IMR-90 (cell line): Measurements from ENCODE around the gene CDH13. TPM values are rescaled to one million over a fixed set of nuclear protein-coding genes. Genes with fewer than 3 reads are reported as not detected.

Experiments used
- ATAC-seq: fragments of 200-7000 bp; cut with Tn5 transposase; 2 replicates; pipeline ENCODE4 v1.9.1; 2020; ENCODE audit warnings: low read depth, mild to moderate bottlenecking, moderate library complexity
- BruUV-seq: library from RNA; stranded (reverse); fragments of 400-500 nt; replicated peaks from 2 replicates; lab custom pipeline; 2021; lab: Mats Ljungman, UMichigan
- CTCF ChIA-PET: fragments of 300-600 bp; formaldehyde crosslinking; extraction: SDS; loops from one replicate; lab custom pipeline; 2021; ENCODE audit warnings: antibody characterized with exemption; lab: Yijun Ruan, JAX
- POLR2A ChIA-PET: fragments of 300-600 bp; sonication (Branson Sonifier 250); formaldehyde crosslinking; loops from one replicate; lab custom pipeline; 2022; ENCODE audit warnings: antibody characterized with exemption; ENCODE audit not compliant: unreplicated experiment; lab: Charles Lee
- DNase-seq: peaks from one replicate; pipeline ENCODE4 v3.0.0; 2013
- H2AFZ ChIP-seq: replicated peaks from 2 replicates; pipeline ENCODE3; 2013; ENCODE audit warnings: low read length, mild to moderate bottlenecking; ENCODE audit not compliant: poor library complexity
- H2AK5ac ChIP-seq: 2 replicates; pipeline ENCODE4 v1.6.1; 2013; ENCODE audit warnings: low read depth, low read length, inconsistent platforms
- H2AK9ac ChIP-seq: replicated peaks from 2 replicates; pipeline ENCODE3; 2013; ENCODE audit warnings: mild to moderate bottlenecking, low read depth, low read length, moderate library complexity; ENCODE audit not compliant: poor library complexity
- H2BK120ac ChIP-seq: 2 replicates; pipeline ENCODE4 v1.6.1; 2013; ENCODE audit warnings: low read depth, low read length, inconsistent platforms
- H2BK15ac ChIP-seq: 3 replicates; pipeline ENCODE4 v1.6.1; 2013; ENCODE audit warnings: low read depth, low read length, inconsistent platforms
- H2BK20ac ChIP-seq: 2 replicates; pipeline ENCODE4 v1.6.1; 2013; ENCODE audit warnings: low read depth, mild to moderate bottlenecking, inconsistent platforms, low read length, moderate library complexity
- H2BK5ac ChIP-seq: 2 replicates; pipeline ENCODE4 v1.6.1; 2013; ENCODE audit warnings: mild to moderate bottlenecking, low read depth, low read length, inconsistent platforms; ENCODE audit not compliant: poor library complexity, severe bottlenecking
- H3K14ac ChIP-seq: replicated peaks from 2 replicates; pipeline ENCODE4 v1.6.1; 2013; ENCODE audit warnings: low read depth, low read length, inconsistent platforms
- H3K18ac ChIP-seq: 2 replicates; pipeline ENCODE4 v1.6.1; 2013; ENCODE audit warnings: low read depth, low read length, control low read depth
- H3K23ac ChIP-seq: 2 replicates; pipeline ENCODE4 v1.6.1; 2013; ENCODE audit warnings: low read depth, low read length, inconsistent platforms
- H3K27ac ChIP-seq: 2 replicates; pipeline ENCODE4 v1.5.1; 2013; ENCODE audit warnings: mild to moderate bottlenecking, control low read depth, low read length; ENCODE audit not compliant: insufficient read depth
- H3K27me3 ChIP-seq: 2 replicates; pipeline ENCODE4 v1.6.1; 2013; ENCODE audit warnings: low read length; ENCODE audit not compliant: control insufficient read depth, insufficient read depth
- H3K36me3 ChIP-seq: 2 replicates; pipeline ENCODE4 v1.6.1; 2013; ENCODE audit warnings: low read length, mixed read lengths; ENCODE audit not compliant: control insufficient read depth, insufficient read depth
- H3K4ac ChIP-seq: 2 replicates; pipeline ENCODE4 v1.6.1; 2013; ENCODE audit warnings: low read depth, low read length, inconsistent platforms
- H3K4me1 ChIP-seq: 2 replicates; pipeline ENCODE4 v1.6.1; 2013; ENCODE audit warnings: low read length, mixed read lengths; ENCODE audit not compliant: control insufficient read depth, insufficient read depth
- H3K4me2 ChIP-seq: 2 replicates; pipeline ENCODE4 v1.6.1; 2013; ENCODE audit warnings: low read depth, mild to moderate bottlenecking, control low read depth, low read length, moderate library complexity
- H3K4me3 ChIP-seq: 2 replicates; pipeline ENCODE4 v1.5.1; 2013; ENCODE audit warnings: low read depth, mild to moderate bottlenecking, control low read depth, low read length, moderate library complexity; ENCODE audit not compliant: insufficient read depth
- H3K56ac ChIP-seq: 2 replicates; pipeline ENCODE4 v1.6.1; 2013; ENCODE audit warnings: low read length, inconsistent platforms; ENCODE audit not compliant: insufficient read depth; ENCODE audit errors: extremely low read depth
- H3K79me1 ChIP-seq, 2 experiments: 2 replicates each; pipeline ENCODE4 v1.6.1; 2013; ENCODE audit warnings: low read length in 2 of 2, inconsistent platforms in 1 of 2, low read depth in 1 of 2
- H3K9ac ChIP-seq: 2 replicates; pipeline ENCODE4 v1.6.1; 2013; ENCODE audit warnings: low read depth, low read length, control low read depth
- H3K9me1 ChIP-seq: 2 replicates; pipeline ENCODE4 v1.6.1; 2013; ENCODE audit warnings: low read length, inconsistent platforms; ENCODE audit not compliant: insufficient read depth
- H3K9me3 ChIP-seq: 2 replicates; pipeline ENCODE4 v1.6.1; 2013; ENCODE audit warnings: low read length; ENCODE audit not compliant: control insufficient read depth, insufficient read depth
- H4K20me1 ChIP-seq: 2 replicates; pipeline ENCODE4 v1.6.1; 2013; ENCODE audit warnings: low read length, inconsistent platforms; ENCODE audit not compliant: insufficient read depth
- H4K5ac ChIP-seq: 2 replicates; pipeline ENCODE4 v1.6.1; 2013; ENCODE audit warnings: mild to moderate bottlenecking, low read depth, low read length, control low read depth
- H4K8ac ChIP-seq, 2 experiments: 2 replicates each; pipeline ENCODE4 v1.6.1; 2013; ENCODE audit warnings: low read depth in 2 of 2, low read length in 2 of 2, control low read depth in 1 of 2, inconsistent platforms in 1 of 2
- H4K91ac ChIP-seq: 2 replicates; pipeline ENCODE4 v1.6.1; 2013; ENCODE audit warnings: low read depth, low read length, inconsistent platforms; ENCODE audit not compliant: insufficient read depth
- BHLHE40 ChIP-seq: fragments of 150-350 bp; IDR thresholded peaks from 2 replicates; pipeline ENCODE4 v1.6.1; 2016; ENCODE audit warnings: mild to moderate bottlenecking, low read depth, low read length
- CEBPB ChIP-seq: IDR thresholded peaks from 2 replicates; pipeline ENCODE4 v1.6.1; 2012; ENCODE audit warnings: low read depth, low read length, improper control_type of control experiment
- CHD1 ChIP-seq: IDR thresholded peaks from 2 replicates; pipeline ENCODE4 v1.6.1; 2012; ENCODE audit warnings: low read depth, low read length, improper control_type of control experiment
- MAFK ChIP-seq: IDR thresholded peaks from 2 replicates; pipeline ENCODE4 v1.6.1; 2012; ENCODE audit warnings: low read depth, low read length, improper control_type of control experiment
- MAZ ChIP-seq: IDR thresholded peaks from 2 replicates; pipeline ENCODE4 v1.6.1; 2012; ENCODE audit warnings: low read depth, mild to moderate bottlenecking, low read length, improper control_type of control experiment, moderate library complexity, borderline replicate concordance
- MXI1 ChIP-seq: IDR thresholded peaks from 2 replicates; pipeline ENCODE4 v1.6.1; 2012; ENCODE audit warnings: low read depth, mild to moderate bottlenecking, low read length, moderate library complexity, borderline replicate concordance
- NFE2L2 ChIP-seq: fragments of 150-350 bp; IDR thresholded peaks from 2 replicates; pipeline ENCODE4 v1.6.1; 2016; ENCODE audit warnings: low read depth, mild to moderate bottlenecking, low read length
- POLR2A ChIP-seq: IDR thresholded peaks from 2 replicates; pipeline ENCODE4 v1.6.1; 2012; ENCODE audit warnings: mild to moderate bottlenecking, low read depth, low read length
- RAD21 ChIP-seq: IDR thresholded peaks from 2 replicates; pipeline ENCODE4 v1.6.1; 2012; ENCODE audit warnings: low read length, improper control_type of control experiment
- RCOR1 ChIP-seq: IDR thresholded peaks from 2 replicates; pipeline ENCODE4 v1.6.1; 2012; ENCODE audit warnings: mild to moderate bottlenecking, low read length, improper control_type of control experiment; ENCODE audit not compliant: insufficient replicate concordance
- RFX5 ChIP-seq: IDR thresholded peaks from 2 replicates; pipeline ENCODE4 v1.8.0; 2012; ENCODE audit warnings: low read depth, mild to moderate bottlenecking, low read length, moderate library complexity
- SMC3 ChIP-seq: fragments of 150-350 bp; IDR thresholded peaks from 2 replicates; pipeline ENCODE4 v1.6.1; 2016; ENCODE audit warnings: low read depth, mild to moderate bottlenecking, antibody characterized with exemption, low read length, moderate library complexity
- whole genome bisulfite sequencing, 2 experiments: methylation state at CpG; one replicate each; pipeline versions ENCODE4 v1.1.5 to v1.1.7; 2013; ENCODE audit warnings: missing lambda C conversion rate in 2 of 2; ENCODE audit not compliant: insufficient read length in 1 of 2; ENCODE audit errors: extremely low coverage in 2 of 2; 5-methylcytosine and 5-hydroxymethylcytosine counted together
- dilution Hi-C: fragments of 300-500 bp; cut with HindIII; formaldehyde crosslinking; loops from one replicate; pipeline ENCODE4 v1.14.3; 2018; ENCODE audit warnings: low sequenced_read_pairs; ENCODE audit not compliant: unreplicated experiment
- in situ Hi-C: fragments of 300-500 bp; cut with MboI; formaldehyde crosslinking; loops from 3 replicates; pipeline ENCODE4 v1.14.3; 2019; ENCODE audit warnings: low sequenced_read_pairs, inconsistent platforms, mixed read lengths
- intact Hi-C: fragments of 100-400 bp; cut with micrococcal nuclease; formaldehyde crosslinking; loops from 2 replicates; pipeline ENCODE4 v1.10.0; 2022
- polyA plus RNA-seq, 3 experiments: library from polyadenylated mRNA; depleted of rRNA; stranded (reverse); fragments of >200 nt; gene quantifications; 2 replicates each; pipeline ENCODE4 v1.2.3, GENCODE V29; 2012; ENCODE audit warnings: low replicate concordance in 1 of 3
- total RNA-seq: library from RNA; depleted of rRNA; stranded (reverse); fragments of >200 nt; gene quantifications from 2 replicates; pipeline ENCODE4 v1.2.3, GENCODE V29; 2012
- TF ChIP-seq, protein P1 (sequence below): fragments of 150-350 bp; IDR thresholded peaks from 2 replicates; pipeline ENCODE4 v1.6.1; 2016; ENCODE audit warnings: low read depth, mild to moderate bottlenecking, low read length, moderate library complexity, borderline replicate concordance
- TF ChIP-seq, protein P2 (sequence below): conservative IDR thresholded peaks from 2 replicates; pipeline ENCODE4 v1.5.1; 2012; ENCODE audit warnings: mild to moderate bottlenecking, low read depth, low read length, improper control_type of control experiment
- TF ChIP-seq, protein P3 (sequence below): fragments of 150-350 bp; IDR thresholded peaks from 2 replicates; pipeline ENCODE4 v1.6.1; 2017; ENCODE audit warnings: mild to moderate bottlenecking, antibody characterized with exemption, low read length, low read depth

The CDH13 gene
- total and polyA plus RNA-seq, 2 of the 4 experiments (the other 2 are of a cell fraction) = 61.6 to 74.7 TPM

DNA sequence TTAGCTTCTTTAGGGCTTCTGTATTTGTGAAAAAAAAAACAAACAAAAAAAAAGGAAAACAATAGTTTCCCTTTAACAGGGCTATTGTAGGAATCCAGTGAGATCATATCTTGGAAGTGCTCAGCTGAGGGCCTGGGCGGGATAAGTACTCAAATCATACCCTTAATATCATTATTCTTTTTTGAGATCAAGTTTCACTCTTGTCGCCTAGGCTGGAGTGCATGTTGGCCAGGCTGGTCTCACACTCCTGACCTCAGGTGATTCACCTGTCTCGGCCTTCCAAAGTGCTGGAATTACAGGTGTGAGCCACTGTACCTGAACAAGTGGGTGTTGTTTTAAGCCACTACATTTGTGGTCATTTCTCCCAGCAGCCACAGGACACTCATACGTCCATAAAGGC, 87.0 kb downstream of the CDH13 start:
- Histone ChIP-seq H3K4me2 (no peak overlapping the region), H3K79me1 (peaks cover 3 to 33% of the 10 kb centered on the region in 2 experiments; a peak in 3 of 4 replicates), H2AK5ac (no peak overlapping the region), H4K8ac (no peak overlapping the region), H4K20me1 (no peaks in the 10 kb centered on the region; the same call in 1 of the 2 replicates), H3K9me1 (peaks cover 1% of the 10 kb centered on the region; the same call in 1 of the 2 replicates), H3K4ac (no peak overlapping the region), H2AFZ (no peak overlapping the region), H3K27me3 (no peaks in the 10 kb centered on the region), H3K27ac (no peak overlapping the region), H4K5ac (no peak overlapping the region), H2BK5ac (no peak overlapping the region), H3K4me1 (no peaks in the 10 kb centered on the region), H3K18ac (no peak overlapping the region), H2AK9ac (no peak overlapping the region), H2BK20ac (no peak overlapping the region), H4K91ac (no peak overlapping the region), H3K56ac (no peak overlapping the region), H3K9ac (no peak overlapping the region), H3K36me3 (no peaks in the 10 kb centered on the region; the same call in 1 of the 2 replicates), H3K14ac (no peak overlapping the region), H2BK15ac (no peak overlapping the region), H2BK120ac (no peak overlapping the region), H3K23ac (no peak overlapping the region), H3K4me3 (no peak overlapping the region), H3K9me3 (no peaks in the 10 kb centered on the region)
- dilution Hi-C loops = no loop called here
- 100% methylated on average over 2 of the region's 4 CpGs; no CpG with 5 or more reads in 1 of the 2 experiments for WGBS, 2 experiments
- ChIA-PET POLR2A (interaction anchor here (0.6 kb wide), 1 partner anchor 448 kb away, joined by 4 read pairs; no protein-coding TSS in a partner anchor), CTCF (no interaction called here)
- no peak for TF ChIP-seq NFE2L2
- TF ChIP-seq RAD21 = no peak
- TF ChIP-seq CHD1 = no peak
- no peak for TF ChIP-seq SMC3
- TF ChIP-seq CEBPB = no peak
- TF ChIP-seq, protein P1, sequence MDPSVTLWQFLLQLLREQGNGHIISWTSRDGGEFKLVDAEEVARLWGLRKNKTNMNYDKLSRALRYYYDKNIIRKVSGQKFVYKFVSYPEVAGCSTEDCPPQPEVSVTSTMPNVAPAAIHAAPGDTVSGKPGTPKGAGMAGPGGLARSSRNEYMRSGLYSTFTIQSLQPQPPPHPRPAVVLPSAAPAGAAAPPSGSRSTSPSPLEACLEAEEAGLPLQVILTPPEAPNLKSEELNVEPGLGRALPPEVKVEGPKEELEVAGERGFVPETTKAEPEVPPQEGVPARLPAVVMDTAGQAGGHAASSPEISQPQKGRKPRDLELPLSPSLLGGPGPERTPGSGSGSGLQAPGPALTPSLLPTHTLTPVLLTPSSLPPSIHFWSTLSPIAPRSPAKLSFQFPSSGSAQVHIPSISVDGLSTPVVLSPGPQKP = no peak
- TF ChIP-seq POLR2A = no peak
- no peak for TF ChIP-seq MAZ
- TF ChIP-seq, protein P2, sequence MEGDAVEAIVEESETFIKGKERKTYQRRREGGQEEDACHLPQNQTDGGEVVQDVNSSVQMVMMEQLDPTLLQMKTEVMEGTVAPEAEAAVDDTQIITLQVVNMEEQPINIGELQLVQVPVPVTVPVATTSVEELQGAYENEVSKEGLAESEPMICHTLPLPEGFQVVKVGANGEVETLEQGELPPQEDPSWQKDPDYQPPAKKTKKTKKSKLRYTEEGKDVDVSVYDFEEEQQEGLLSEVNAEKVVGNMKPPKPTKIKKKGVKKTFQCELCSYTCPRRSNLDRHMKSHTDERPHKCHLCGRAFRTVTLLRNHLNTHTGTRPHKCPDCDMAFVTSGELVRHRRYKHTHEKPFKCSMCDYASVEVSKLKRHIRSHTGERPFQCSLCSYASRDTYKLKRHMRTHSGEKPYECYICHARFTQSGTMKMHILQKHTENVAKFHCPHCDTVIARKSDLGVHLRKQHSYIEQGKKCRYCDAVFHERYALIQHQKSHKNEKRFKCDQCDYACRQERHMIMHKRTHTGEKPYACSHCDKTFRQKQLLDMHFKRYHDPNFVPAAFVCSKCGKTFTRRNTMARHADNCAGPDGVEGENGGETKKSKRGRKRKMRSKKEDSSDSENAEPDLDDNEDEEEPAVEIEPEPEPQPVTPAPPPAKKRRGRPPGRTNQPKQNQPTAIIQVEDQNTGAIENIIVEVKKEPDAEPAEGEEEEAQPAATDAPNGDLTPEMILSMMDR = no peak
- no peak for TF ChIP-seq BHLHE40
- TF ChIP-seq MXI1 = no peak
- no peak for TF ChIP-seq RCOR1
- no peak for TF ChIP-seq MAFK
- TF ChIP-seq, protein P3, sequence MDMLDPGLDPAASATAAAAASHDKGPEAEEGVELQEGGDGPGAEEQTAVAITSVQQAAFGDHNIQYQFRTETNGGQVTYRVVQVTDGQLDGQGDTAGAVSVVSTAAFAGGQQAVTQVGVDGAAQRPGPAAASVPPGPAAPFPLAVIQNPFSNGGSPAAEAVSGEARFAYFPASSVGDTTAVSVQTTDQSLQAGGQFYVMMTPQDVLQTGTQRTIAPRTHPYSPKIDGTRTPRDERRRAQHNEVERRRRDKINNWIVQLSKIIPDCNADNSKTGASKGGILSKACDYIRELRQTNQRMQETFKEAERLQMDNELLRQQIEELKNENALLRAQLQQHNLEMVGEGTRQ = no peak
- TF ChIP-seq RFX5 = no peak
- no TSS peak for BruUV-seq
- DNase-seq (no peak), ATAC-seq (no peak)
- intact Hi-C loops = no loop called here
- in situ Hi-C loops = no loop called here
